ENCODE data around the gene ANKFY1.
A peak's percentile ranks its signal among the peaks of the same experiment; 100 is the strongest.

ANKFY1 gene

GRCh38 chr17:4185656-4186055 is 78.1 kb downstream of the ANKFY1 start:
- no peaks in the 10 kb centered on the region for H3K4me1 ChIP-seq (ENCODE audit: control insufficient read depth in 2 of 2, insufficient read depth in 2 of 2, low read length in 2 of 2)
- no peak overlapping the region for H3K9ac ChIP-seq (ENCODE audit: low read depth in 1 of 2, low read length in 2 of 2)
- H3K36me3 ChIP-seq (ENCODE audit: control insufficient read depth in 2 of 2, insufficient read depth in 2 of 2, low read length in 2 of 2), result peaks cover 70 to 73% of the 10 kb centered on the region in 2 donors
- no peaks in the 10 kb centered on the region for H3K27me3 ChIP-seq (ENCODE audit: control insufficient read depth in 2 of 2, insufficient read depth in 2 of 2, low read length in 2 of 2)
- H3K4me3 ChIP-seq (ENCODE audit: low read length in 2 of 2), result no peak overlapping the region
- no peaks in the 10 kb centered on the region for H3K9me3 ChIP-seq (ENCODE audit: control insufficient read depth in 2 of 2, low read length in 2 of 2)
- no peak overlapping the region for H3K27ac ChIP-seq (ENCODE audit: low read depth in 2 of 2, low read length in 2 of 2)

- Histone ChIP-seq H3K27me3 (ENCODE audit: control insufficient read depth in 2 of 2, insufficient read depth in 2 of 2, low read length in 2 of 2) (no peaks in the 10 kb centered on the region), H3K9ac (ENCODE audit: low read depth in 1 of 2, low read length in 2 of 2) (no peak overlapping the region), H3K27ac (ENCODE audit: low read depth in 2 of 2, low read length in 2 of 2) (no peak overlapping the region), H3K4me3 (ENCODE audit: low read length in 2 of 2) (no peak overlapping the region), H3K36me3 (ENCODE audit: control insufficient read depth in 2 of 2, insufficient read depth in 2 of 2, low read length in 2 of 2) (peaks cover 70 to 74% of the 10 kb centered on the region in 2 donors), H3K9me3 (ENCODE audit: control insufficient read depth in 2 of 2, low read length in 2 of 2) (no peaks in the 10 kb centered on the region), H3K4me1 (ENCODE audit: control insufficient read depth in 2 of 2, insufficient read depth in 2 of 2, low read length in 2 of 2) (no peaks in the 10 kb centered on the region)
These were observed 79.0 kb downstream of the ANKFY1 start for GRCh38 chr17:4184811-4185210.

GRCh38 chr17:4182043-4182442 is 81.7 kb downstream of the ANKFY1 start:
- no peak overlapping the region for H3K27ac ChIP-seq (ENCODE audit: low read depth in 2 of 2, low read length in 2 of 2)
- H3K27me3 ChIP-seq (ENCODE audit: control insufficient read depth in 2 of 2, insufficient read depth in 2 of 2, low read length in 2 of 2), result no peaks in the 10 kb centered on the region
- no peaks in the 10 kb centered on the region for H3K4me1 ChIP-seq (ENCODE audit: control insufficient read depth in 2 of 2, insufficient read depth in 2 of 2, low read length in 2 of 2)
- H3K36me3 ChIP-seq (ENCODE audit: control insufficient read depth in 2 of 2, insufficient read depth in 2 of 2, low read length in 2 of 2), result peaks cover 78% of the 10 kb centered on the region in 2 donors
- H3K9me3 ChIP-seq (ENCODE audit: control insufficient read depth in 2 of 2, low read length in 2 of 2), result no peaks in the 10 kb centered on the region
- H3K4me3 ChIP-seq (ENCODE audit: low read length in 2 of 2), result no peak overlapping the region
- H3K9ac ChIP-seq (ENCODE audit: low read depth in 1 of 2, low read length in 2 of 2), result no peak overlapping the region

- H3K9me3 ChIP-seq (ENCODE audit: control insufficient read depth in 2 of 2, low read length in 2 of 2), result no peaks in the 10 kb centered on the region
These were observed 83.0 kb downstream of the ANKFY1 start for GRCh38 chr17:4180791-4181190.

GRCh38 chr17:4179071-4179470 is 84.7 kb downstream of the ANKFY1 start:
- Histone ChIP-seq H3K9ac (ENCODE audit: low read depth in 1 of 2, low read length in 2 of 2) (no peak overlapping the region), H3K4me1 (ENCODE audit: control insufficient read depth in 2 of 2, insufficient read depth in 2 of 2, low read length in 2 of 2) (no peaks in the 10 kb centered on the region), H3K4me3 (ENCODE audit: low read length in 2 of 2) (no peak overlapping the region), H3K27me3 (ENCODE audit: control insufficient read depth in 2 of 2, insufficient read depth in 2 of 2, low read length in 2 of 2) (no peaks in the 10 kb centered on the region), H3K27ac (ENCODE audit: low read depth in 2 of 2, low read length in 2 of 2) (no peak overlapping the region), H3K36me3 (ENCODE audit: control insufficient read depth in 2 of 2, insufficient read depth in 2 of 2, low read length in 2 of 2) (peaks cover 83 to 86% of the 10 kb centered on the region in 2 donors), H3K9me3 (ENCODE audit: control insufficient read depth in 2 of 2, low read length in 2 of 2) (no peaks in the 10 kb centered on the region)

More at GRCh38 chr17:4180791-4181190, 83.0 kb downstream of the ANKFY1 start:
- H3K4me1 ChIP-seq (ENCODE audit: control insufficient read depth in 2 of 2, insufficient read depth in 2 of 2, low read length in 2 of 2), result no peaks in the 10 kb centered on the region
- no peak overlapping the region for H3K9ac ChIP-seq (ENCODE audit: low read depth in 1 of 2, low read length in 2 of 2)
- no peak overlapping the region for H3K27ac ChIP-seq (ENCODE audit: low read depth in 2 of 2, low read length in 2 of 2)
- peaks cover 83 to 85% of the 10 kb centered on the region in 2 donors for H3K36me3 ChIP-seq (ENCODE audit: control insufficient read depth in 2 of 2, insufficient read depth in 2 of 2, low read length in 2 of 2)
- no peaks in the 10 kb centered on the region for H3K27me3 ChIP-seq (ENCODE audit: control insufficient read depth in 2 of 2, insufficient read depth in 2 of 2, low read length in 2 of 2)
- no peak overlapping the region for H3K4me3 ChIP-seq (ENCODE audit: low read length in 2 of 2)

GRCh38 chr17:4178651-4179050 is 85.1 kb downstream of the ANKFY1 start:
- no peaks in the 10 kb centered on the region for H3K9me3 ChIP-seq (ENCODE audit: control insufficient read depth in 2 of 2, low read length in 2 of 2)
- no peak overlapping the region for H3K9ac ChIP-seq (ENCODE audit: low read depth in 1 of 2, low read length in 2 of 2)
- peaks cover 83 to 86% of the 10 kb centered on the region in 2 donors for H3K36me3 ChIP-seq (ENCODE audit: control insufficient read depth in 2 of 2, insufficient read depth in 2 of 2, low read length in 2 of 2)
- no peak overlapping the region for H3K4me3 ChIP-seq (ENCODE audit: low read length in 2 of 2)
- no peaks in the 10 kb centered on the region for H3K4me1 ChIP-seq (ENCODE audit: control insufficient read depth in 2 of 2, insufficient read depth in 2 of 2, low read length in 2 of 2)
- no peaks in the 10 kb centered on the region for H3K27me3 ChIP-seq (ENCODE audit: control insufficient read depth in 2 of 2, insufficient read depth in 2 of 2, low read length in 2 of 2)
- no peak overlapping the region for H3K27ac ChIP-seq (ENCODE audit: low read depth in 2 of 2, low read length in 2 of 2)

GRCh38 chr17:4177806-4178205 is 86.0 kb downstream of the ANKFY1 start:
- H3K9me3 ChIP-seq (ENCODE audit: control insufficient read depth in 2 of 2, low read length in 2 of 2), result no peaks in the 10 kb centered on the region
- no peak overlapping the region for H3K9ac ChIP-seq (ENCODE audit: low read depth in 1 of 2, low read length in 2 of 2)
- H3K4me1 ChIP-seq (ENCODE audit: control insufficient read depth in 2 of 2, insufficient read depth in 2 of 2, low read length in 2 of 2), result no peaks in the 10 kb centered on the region
- H3K27ac ChIP-seq (ENCODE audit: low read depth in 2 of 2, low read length in 2 of 2), result no peak overlapping the region
- peaks cover 81 to 84% of the 10 kb centered on the region in 2 donors for H3K36me3 ChIP-seq (ENCODE audit: control insufficient read depth in 2 of 2, insufficient read depth in 2 of 2, low read length in 2 of 2)
- H3K27me3 ChIP-seq (ENCODE audit: control insufficient read depth in 2 of 2, insufficient read depth in 2 of 2, low read length in 2 of 2), result no peaks in the 10 kb centered on the region
- H3K4me3 ChIP-seq (ENCODE audit: low read length in 2 of 2), result no peak overlapping the region

- H3K36me3 ChIP-seq (ENCODE audit: control insufficient read depth in 2 of 2, insufficient read depth in 2 of 2, low read length in 2 of 2), result peaks cover 82% of the 10 kb centered on the region in 2 donors
- no peaks in the 10 kb centered on the region for H3K4me1 ChIP-seq (ENCODE audit: control insufficient read depth in 2 of 2, insufficient read depth in 2 of 2, low read length in 2 of 2)
- no peak overlapping the region for H3K9ac ChIP-seq (ENCODE audit: low read depth in 1 of 2, low read length in 2 of 2)
- H3K9me3 ChIP-seq (ENCODE audit: control insufficient read depth in 2 of 2, low read length in 2 of 2), result no peaks in the 10 kb centered on the region
- H3K4me3 ChIP-seq (ENCODE audit: low read length in 2 of 2), result no peak overlapping the region
- no peak overlapping the region for H3K27ac ChIP-seq (ENCODE audit: low read depth in 2 of 2, low read length in 2 of 2)
- no peaks in the 10 kb centered on the region for H3K27me3 ChIP-seq (ENCODE audit: control insufficient read depth in 2 of 2, insufficient read depth in 2 of 2, low read length in 2 of 2)
These were observed 86.8 kb downstream of the ANKFY1 start for GRCh38 chr17:4176808-4177472.

GRCh38 chr17:4175921-4176807 is 87.6 kb downstream of the ANKFY1 start:
- H3K27ac ChIP-seq (ENCODE audit: low read depth in 2 of 2, low read length in 2 of 2), result peak overlapping the region in 1 of 2 donors; percentile 43
- no peak overlapping the region for H3K9ac ChIP-seq (ENCODE audit: low read depth in 1 of 2, low read length in 2 of 2)
- no peaks in the 10 kb centered on the region for H3K4me1 ChIP-seq (ENCODE audit: control insufficient read depth in 2 of 2, insufficient read depth in 2 of 2, low read length in 2 of 2)
- H3K36me3 ChIP-seq (ENCODE audit: control insufficient read depth in 2 of 2, insufficient read depth in 2 of 2, low read length in 2 of 2), result peaks cover 82% of the 10 kb centered on the region in 2 donors
- H3K4me3 ChIP-seq (ENCODE audit: low read length in 2 of 2), result no peak overlapping the region
- no peaks in the 10 kb centered on the region for H3K9me3 ChIP-seq (ENCODE audit: control insufficient read depth in 2 of 2, low read length in 2 of 2)
- H3K27me3 ChIP-seq (ENCODE audit: control insufficient read depth in 2 of 2, insufficient read depth in 2 of 2, low read length in 2 of 2), result no peaks in the 10 kb centered on the region

- H3K9me3 ChIP-seq (ENCODE audit: control insufficient read depth in 2 of 2, low read length in 2 of 2), result no peaks in the 10 kb centered on the region
- H3K4me1 ChIP-seq (ENCODE audit: control insufficient read depth in 2 of 2, insufficient read depth in 2 of 2, low read length in 2 of 2), result no peaks in the 10 kb centered on the region
- no peak overlapping the region for H3K27ac ChIP-seq (ENCODE audit: low read depth in 2 of 2, low read length in 2 of 2)
- H3K27me3 ChIP-seq (ENCODE audit: control insufficient read depth in 2 of 2, insufficient read depth in 2 of 2, low read length in 2 of 2), result no peaks in the 10 kb centered on the region
- peaks cover 85 to 89% of the 10 kb centered on the region in 2 donors for H3K36me3 ChIP-seq (ENCODE audit: control insufficient read depth in 2 of 2, insufficient read depth in 2 of 2, low read length in 2 of 2)
- H3K9ac ChIP-seq (ENCODE audit: low read depth in 1 of 2, low read length in 2 of 2), result no peak overlapping the region
- H3K4me3 ChIP-seq (ENCODE audit: low read length in 2 of 2), result no peak overlapping the region
These were observed 89.2 kb downstream of the ANKFY1 start for GRCh38 chr17:4174556-4174955.
